GM04503 (cell line): ENCODE measurements around the gene LSM2.
"Not testable (repeated sequence)": the region's sequence is repeated elsewhere in the genome, so short reads cannot be mapped to it uniquely, and the experiment has no call there.

Experiments
- DNase-seq: peaks from one replicate; pipeline ENCODE4 v3.0.0-alpha.2; 2012; ENCODE audit warnings: low read depth

LSM2 gene

DNA sequence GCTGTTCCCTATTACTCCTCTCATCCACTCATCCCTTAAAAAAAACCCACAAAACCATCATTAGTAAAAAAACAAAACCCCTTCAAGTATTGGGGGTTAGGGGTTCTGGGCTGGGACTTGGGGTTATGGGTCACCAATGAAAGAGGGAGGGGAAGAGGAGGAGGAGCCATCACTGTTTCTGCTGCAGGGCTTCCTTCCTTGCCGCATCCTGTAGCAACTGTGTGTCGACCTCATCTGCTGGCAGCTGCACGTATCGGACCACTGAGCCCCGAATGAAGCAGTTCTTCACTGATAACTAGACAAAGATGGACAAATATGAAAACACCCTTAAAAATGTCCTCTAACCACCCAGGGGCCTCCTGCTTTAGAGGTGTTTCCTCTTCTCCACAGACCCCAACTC, 9.2 kb downstream of the LSM2 start:
- no peak for DNase-seq

DNA sequence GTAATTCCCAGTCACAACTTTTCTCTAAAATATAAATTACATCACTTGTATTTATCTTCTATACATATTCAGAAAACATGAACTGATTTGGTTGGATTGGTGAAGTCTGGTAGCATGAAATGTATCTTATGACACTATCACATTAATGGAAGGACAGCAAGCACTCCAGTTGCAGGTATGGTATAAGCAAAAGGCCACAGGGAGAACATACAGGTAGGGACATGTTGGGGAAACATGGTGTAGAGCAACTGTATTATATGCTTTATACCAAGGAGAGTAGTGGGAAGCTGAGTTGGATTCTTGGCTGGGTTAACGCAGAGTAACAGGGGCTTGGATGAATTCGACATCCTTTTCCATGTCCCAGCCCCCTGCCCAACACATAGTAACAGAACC, 9.8 kb downstream of the LSM2 start:
- DNase-seq = no peak

DNA sequence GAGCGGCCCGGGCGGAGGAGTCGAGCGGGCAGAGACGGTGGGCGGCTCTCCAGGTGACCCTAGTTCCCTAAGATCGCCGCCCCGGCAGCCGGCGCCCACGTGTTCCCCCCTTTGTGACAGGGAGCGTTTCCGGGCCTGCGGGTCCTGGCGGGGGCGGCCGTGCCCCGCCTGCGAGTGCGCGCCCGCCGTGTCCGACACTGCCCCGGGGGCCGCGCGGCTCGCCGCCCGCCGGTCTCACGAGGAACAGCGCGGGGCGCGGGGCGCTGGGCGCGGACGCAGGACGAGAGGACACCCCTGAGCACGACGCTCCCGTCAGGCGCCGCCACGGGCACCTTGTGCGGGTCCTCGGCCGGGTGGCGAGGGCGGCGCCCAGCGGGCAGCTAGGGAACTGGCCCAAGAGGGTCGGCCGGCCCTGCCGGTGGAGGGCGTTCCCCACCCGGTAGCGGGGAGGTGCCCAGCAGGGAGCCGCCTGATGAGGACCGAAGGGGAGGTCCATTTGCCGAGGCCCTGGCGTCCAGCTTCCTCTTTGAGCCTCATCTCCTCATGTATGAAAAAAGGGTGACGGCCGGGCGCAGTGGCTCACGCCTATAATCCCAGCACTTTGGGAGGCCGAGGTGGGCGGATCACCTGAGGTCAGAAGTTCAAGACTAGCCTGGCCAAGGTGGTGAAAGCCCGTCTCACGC, 11.0 kb downstream of the LSM2 start, which contains the start of gene VARS1:
TSS of gene VARS1 (minus strand) at position 137 of the 683 bp plus-strand sequence. CDS start 535 bp downstream, outside the sequence.
- DNase-seq = no peak

DNA sequence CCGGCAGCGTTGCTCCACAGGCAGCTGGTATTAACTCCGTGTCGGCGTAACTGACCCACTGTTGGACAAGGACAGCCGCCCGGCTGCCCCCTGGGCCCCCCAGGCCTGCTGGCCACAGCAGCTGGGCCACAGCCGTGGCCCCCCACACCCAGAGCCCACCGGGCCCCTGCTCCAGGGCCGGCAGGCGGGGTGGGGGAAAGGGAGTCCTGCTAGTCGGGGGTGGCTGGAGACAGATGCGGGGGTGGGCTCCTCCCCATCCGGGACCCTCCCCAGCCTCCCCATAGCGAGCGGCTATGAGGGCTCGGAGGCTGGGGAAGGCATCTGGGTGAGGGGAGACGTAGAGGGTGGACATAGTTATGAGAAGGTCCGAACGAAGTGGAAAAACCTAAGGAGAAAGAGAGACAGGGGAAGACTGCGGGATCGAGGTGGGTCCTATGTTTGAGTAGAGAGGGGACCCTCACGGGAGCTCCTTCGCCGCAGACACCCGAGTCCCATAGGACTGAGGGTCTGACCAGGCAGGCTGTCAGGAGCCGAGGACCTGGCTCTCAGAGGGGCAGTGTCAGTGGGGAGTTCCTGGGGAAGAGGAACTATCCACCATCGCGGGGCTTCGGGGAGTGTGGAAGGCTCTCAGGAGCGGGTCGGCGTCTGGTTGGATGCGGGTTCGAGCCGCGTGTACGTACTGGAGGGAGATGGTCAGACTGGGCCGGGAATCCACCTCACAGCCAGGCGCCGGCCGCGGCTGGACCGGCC, 11.7 kb downstream of the LSM2 start:
- no peak for DNase-seq

DNA sequence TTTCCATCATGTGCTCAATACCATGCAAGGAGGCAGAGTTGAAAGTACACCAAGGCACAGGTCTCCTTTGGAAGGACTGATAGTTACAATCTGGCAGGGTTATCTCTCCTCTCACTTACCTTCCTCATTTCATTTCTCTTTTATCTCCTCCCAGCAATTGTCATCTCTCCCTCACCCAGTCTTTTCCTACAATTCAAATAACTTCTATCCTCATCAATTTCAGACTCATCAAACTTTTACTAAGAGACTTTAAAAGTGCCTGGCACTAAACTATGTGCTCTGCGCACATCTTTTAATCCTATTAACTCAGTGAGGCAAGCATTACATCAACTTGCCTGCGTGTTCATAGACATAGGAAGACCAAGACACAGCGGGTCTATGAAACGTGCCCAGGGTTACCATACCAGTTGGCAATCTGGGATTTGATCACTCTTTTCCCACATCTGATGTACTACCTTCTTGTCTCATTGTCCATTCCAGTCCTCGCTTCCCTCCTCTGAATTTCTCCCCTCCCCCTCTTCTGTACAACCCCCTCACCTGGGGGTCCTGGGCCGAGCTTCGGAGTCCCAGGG, 12.4 kb downstream of the LSM2 start:
- DNase-seq = no peak

DNA sequence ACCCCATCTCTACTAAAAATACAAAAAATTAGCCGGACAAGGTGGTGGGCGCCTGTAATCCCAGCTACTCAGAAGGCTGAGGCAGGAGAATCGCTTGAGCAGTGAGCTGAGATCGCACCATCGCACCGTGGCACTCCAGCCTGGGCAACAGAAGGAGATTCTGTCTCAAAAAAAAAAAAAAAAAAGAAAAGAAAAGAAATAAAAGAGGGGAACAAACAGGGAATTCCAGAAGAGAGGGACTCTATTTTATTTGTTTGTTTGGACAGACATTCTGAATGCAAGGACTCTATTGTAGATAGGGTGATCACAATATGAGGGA, 12.9 kb downstream of the LSM2 start:
- DNase-seq = not testable (repeated sequence)

DNA sequence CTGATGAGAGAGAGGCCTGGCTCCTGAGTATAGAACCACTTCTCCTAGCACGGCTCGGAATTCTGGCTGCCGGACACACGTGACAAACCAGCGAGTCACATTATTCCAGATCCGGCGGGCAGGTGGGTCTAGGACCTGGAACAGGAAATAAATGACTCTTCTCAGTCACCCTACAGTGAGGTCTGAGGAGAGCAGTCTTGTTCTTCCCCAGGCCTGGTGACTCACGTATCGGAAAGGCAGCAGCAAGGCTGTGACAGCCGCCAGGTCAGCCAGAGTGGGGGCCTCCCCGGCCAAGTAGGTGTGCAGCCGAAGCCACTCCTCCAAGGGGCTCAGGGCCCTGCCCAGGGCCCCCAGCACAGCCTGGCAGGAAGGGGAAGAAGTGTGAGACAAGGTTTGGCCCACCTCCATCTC, 14.0 kb downstream of the LSM2 start:
- DNase-seq = no peak

DNA sequence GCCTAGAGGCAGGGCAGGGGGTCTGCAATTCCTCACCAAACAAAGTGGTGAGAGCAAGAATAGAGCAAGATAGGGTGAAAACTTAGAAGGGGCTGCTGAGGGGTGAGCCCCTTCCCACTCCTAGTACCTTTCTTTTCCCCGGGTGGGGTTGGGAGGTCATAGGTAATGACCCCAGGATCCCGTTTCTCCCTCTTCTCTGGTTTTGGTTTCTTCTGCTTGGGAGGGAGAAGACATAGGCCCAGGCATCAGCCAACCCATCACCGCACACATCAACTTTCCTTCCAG, 14.7 kb downstream of the LSM2 start:
- no peak for DNase-seq

DNA sequence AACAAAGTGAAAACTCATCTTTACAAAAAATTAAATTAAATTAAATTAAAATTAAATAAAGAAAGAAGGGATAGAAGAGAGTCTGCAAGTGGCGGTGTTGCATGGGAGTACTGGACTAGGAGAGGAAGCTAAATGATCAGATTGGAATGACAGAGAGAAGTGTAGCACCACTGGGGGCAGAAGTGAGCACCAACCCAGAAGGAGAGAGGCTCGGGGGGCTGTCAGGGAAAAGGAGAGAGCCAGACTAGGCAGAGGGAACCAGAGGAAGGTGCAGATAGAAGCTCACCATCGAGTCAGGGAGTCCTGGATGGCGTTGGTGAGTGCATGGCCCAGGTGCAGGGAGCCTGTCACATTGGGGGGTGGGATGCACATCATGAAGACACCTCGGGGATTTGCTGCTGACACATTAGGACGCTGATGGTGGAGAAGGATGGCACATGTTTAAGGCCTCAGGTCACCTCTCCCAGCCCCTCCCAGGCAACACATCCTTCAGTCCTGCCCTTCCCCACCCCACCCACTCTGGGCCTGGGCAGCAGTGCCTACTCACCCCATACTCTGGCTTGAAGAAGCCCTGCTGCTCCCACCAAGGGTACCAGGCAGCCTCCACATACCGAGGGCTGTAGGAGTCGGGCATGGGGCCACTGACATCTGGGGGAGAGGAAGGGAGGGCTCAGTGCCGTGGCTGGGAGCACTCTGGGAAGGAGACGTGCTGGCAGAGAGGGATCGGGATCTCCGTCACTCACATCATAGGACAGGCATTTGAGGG, 15.3 kb downstream of the LSM2 start:
- no peak for DNase-seq

DNA sequence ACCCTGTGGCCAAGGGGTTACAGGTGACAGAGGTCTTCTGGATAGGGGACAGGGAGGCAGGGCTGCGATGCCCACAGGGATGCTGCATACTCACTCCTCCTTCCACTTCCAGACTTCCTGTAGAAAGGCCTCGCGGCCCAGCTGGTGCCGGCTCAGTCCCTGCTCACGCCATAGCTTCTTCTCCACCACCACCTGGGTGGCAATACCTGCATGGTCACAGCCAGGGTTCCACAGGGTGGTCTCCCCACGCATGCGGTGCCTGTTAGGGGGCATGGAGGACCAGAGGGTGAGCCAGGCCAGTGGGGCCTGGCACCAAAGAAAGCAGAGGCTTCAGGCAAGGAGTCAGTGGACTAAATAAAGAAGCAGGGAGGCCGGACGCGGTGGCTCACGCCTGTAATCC, 21.3 kb downstream of the LSM2 start:
- no peak for DNase-seq

DNA sequence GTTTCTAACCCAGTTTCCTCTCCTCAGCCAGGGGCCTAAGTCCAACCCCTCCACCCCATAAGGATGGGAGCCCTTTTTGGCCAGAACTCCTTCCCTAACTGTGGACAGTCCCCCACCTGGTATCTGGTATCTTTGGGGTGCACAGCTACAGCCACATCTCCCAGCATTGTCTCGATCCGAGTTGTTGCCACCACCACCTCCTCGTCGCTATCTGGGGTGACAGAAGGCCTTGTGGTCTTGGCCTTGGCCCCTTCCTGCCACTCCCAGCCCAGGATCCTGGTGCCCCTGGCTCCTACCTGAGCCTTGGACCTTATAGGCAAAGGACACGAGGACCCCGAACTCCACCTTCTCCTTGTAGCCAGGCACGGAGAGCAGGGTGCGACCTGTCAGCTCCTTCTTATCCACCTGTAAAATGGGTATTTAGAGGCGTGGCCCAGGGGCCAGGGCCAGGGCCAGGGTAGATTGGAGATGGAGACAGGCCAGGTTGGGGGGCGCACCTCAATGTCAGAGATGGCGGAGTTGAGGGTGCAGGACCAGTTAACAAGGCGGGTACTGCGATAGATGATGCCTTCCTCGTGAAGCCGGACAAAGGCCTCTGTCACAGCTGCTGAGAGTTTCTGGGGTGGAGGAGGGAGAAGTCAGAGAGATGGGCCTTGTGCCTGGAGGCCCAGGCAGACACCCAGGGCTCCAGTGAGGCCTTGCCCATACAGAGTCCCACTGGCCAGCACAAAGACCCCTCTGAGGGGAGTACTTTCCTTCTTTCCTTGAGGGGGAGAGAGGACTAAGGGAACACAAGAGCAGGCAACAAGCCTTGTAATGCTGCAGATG, 22.5 kb downstream of the LSM2 start:
- no peak for DNase-seq

DNA sequence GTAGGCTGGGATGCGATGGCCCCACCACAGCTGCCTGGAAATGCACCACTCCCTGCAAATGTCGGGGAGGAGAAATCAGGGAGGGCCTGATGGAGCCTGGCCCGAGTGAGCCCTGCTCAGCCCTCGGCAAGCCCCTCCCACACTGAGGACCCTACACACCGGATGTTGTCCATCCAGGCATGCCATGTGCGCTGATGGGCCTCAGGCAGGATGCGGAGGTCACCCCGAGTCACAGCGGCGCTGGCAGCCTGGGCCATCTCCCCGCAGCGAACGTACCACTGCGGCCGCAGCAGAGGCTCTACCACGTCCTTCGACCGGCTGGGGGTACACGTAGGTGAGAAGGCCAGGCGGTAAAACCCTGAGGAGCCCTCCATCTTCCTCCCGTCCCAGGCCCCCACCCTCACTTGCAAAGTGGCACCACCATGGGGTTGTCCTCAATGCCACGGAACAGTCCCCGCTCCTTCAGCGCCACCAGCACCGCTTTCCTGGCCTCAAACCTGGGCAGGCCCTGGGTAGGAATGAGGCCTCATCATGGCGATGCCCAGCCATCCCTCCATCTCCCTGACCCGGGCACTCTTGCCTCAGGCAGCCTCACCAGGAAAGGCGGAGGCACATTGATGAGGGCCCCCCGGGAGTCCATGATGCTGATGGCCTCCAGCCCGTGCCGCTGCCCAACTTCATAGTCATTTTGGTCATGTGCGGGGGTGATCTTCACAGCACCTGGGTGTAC, 24.5 kb downstream of the LSM2 start:
- no peak for DNase-seq

DNA sequence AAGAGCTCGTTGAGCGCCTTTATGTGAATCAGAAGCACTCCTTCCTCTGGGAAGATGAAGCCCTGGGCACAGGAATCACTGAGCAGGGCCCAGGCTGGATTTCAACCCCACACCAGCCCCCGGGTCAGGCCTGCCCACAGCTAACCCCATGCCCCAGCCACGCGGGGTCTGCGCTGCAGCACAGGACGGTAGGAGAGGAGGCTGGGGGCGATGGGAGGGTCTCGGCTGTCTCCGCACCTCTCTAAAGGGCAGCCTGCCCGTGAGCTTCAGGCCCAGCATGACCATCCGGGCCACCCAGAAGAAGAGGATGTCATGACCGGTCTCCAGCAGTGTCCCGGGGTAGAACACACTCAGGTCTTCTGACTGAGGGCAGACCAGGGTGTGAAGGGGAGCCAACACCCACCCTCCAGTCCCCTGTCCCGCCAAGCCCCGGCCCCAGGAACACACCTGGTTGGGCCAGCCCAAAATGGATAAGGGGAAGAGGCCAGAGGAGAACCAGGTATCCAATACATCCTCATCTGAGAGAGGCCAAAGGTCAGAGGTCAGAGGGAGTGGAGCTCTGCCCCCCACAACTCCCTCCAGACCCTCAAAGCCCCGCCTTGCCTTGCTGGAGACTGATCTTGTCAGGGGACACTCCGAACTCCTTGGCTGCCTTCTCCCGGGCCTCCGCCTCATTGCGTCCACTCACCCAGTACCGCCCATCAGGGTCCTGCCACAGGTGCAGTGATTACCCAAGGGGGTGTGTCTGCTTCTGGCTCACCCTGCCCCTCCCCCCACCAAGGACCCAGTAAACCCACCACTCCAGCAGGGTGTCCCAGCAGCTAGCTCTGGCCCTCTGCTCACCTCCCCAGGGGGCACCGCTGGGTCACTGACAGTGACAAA, 25.3 kb downstream of the LSM2 start:
- no peak for DNase-seq

DNA sequence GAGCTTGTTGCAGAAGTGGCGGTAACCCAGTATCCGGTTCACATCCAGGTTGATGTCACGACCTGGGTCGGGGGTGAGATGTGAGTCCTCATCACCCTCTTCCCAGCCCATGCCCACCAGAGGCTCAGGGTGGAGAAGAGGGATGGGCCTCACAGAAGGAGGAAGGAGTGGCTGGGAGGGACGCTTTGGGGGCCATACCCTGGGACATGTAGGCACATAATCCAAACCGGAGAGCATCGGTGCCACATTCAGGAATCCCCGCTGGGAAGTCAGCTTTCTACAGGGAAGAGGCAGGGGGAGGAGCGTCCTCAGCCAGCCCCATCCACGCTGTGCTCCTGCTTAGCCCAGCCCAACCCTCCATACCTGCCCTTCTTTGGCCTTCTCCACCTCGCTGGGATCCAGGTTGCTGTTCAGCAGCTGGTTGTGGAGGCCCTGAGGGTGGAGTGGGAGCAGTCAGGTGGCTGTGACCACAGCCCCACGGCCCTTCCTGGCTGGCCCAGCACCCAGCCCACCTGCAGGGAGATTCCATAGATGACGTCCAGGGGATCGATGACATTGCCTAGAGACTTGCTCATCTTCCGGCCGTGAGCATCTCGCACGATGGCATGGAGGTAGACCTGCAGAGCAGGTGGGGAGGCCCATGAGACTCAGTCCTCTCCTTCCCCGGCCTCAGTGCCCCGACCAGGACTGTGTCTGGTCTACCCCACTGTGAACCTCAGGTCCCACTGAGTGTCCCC, 26.1 kb downstream of the LSM2 start:
- no peak for DNase-seq

DNA sequence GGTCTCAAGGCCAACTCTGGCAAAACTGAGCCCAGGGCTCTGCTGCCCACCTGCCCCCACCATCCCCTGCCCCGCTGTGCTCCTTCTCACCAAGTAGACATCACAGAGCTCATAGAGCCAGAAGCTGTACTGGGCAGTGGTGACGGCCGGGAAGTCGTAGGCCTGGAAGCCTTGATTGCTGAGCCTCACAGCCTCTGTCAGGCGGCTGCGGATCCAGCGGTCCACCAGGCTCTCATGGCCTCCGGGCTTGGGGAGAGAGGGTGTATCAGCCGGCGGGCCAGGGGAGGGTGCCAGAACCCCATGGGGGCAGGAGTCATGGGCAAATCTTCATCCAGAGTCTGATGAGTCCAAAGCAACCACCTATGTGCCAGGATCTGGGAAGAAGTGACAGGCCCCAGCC, 26.9 kb downstream of the LSM2 start:
- DNase-seq = no peak

DNA sequence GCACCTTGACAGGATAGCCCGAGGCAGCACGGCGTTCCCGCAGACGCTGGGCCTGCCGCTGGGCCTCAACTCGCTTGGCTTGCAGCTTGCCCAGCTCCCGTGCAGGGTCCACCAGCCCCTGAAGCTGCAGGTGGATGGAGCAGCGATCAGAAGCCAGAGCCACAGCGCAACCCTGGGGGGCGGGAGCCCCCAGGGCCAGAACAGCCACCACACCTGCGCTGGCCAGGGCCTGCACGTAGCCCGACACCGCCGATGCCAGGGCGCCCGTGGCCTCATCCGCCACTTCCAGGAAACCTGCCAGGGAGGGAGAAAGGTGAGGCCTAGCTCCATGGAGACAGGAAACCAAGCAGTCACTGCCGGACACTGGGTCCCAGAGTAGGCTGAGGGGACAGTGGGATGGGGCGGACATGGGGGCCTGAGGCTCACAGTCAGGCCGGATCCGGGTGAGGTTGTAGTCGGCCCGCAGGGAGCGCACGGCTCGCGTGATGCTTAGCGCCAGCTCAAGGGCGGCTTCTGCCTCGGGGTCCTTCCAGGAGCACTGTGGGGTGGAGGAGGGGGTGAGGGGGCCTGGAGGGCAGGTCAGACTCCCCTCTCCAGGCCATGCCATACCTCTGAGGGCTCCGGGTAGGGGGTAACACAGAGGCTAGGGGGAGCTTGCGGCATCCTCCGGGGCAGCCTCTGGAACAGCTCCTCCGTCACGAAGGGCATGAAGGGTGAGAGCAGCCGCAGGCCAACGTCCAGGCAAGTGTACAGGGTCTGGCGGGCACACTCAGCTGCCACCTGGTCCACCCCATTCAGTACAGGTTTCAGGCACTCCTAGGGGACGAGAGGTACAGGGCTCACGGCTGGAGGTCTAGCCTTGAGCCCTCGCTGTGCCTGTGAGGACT, 27.5 kb downstream of the LSM2 start:
- DNase-seq = no peak

DNA sequence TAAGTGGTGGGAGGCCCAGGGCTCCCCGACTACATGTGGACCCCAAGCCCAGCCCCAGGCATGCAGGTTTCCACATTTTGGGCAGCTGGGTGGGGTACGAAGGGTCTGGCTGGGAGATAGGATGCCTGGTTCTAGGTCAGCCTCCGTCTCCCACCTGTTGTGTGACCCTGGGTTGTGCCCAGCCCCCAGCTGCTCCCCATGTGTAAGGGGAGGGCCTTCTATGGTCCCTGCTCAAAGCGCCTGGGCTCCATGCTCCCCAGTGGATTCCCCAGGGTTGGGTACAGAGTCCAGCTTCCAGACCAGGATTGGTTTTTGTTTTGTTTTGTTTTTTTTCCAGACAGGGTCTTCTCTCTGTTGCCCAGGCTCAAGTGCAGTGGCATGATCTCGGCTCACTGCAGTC, 28.6 kb downstream of the LSM2 start:
- DNase-seq = no peak

DNA sequence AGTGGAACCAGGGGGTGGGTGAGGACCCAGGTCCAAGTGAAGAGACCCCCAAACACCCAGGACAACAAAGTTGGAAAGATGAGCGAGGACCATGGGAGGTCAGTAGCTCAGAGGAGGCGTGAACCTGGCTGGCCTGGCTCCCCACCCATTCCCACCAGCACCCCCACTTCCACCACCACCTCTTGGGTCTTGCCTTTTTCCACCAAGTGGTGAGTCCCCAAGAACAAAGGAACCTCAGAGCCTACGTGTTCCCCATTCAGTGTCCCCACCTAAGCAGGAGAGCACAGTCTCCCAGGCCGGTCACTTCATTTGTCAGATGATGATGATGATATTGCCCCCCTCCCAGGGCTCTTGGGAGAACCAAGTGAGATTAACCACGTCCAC, 29.1 kb downstream of the LSM2 start:
- DNase-seq = no peak
